COLO829 (cell line): ENCODE measurements around the gene FBXO9.

Experiments
- DNase-seq: peaks from one replicate; pipeline ENCODE4 v3.0.0; 2012; ENCODE audit warnings: low spot score

The FBXO9 gene

DNA sequence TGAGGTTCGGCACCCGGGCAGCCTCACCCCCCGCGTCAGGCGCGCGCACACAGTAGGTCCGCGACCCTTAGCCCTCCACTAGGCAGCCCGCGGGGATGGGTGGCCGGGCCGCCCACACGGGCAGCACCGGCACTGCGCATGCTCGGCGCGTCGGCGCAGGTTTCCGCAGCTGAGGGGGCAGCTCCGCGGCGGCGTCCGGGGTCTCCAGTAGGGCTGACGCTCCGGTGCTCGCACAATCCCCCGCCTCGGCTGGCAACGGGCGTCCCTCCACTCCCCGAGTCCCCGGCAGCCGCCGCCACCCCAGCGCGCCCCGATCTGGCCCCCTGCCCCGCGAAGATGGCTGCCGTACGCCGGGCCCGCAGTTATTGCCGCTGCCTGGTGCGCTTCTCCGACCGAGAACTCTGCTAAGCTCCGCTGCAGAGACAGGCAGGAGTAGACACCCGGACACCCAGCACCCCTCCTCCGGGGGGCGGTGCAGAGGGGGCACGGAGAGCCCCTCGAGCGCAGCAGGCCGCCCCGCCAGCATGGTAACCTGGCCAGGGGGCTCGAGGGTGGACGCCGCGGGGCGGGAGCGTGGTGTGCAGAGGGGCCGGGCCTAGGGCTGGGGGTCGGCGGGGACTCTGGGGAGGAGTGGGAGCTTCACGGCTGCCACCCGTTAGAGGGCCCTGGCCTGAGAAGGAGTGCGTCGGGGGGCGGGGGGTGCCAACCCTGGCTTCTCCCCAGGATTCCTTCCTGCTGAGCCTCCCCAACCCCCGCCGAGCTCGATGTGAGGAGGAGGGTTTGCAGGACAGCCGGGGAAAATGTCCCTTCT, at the start of gene FBXO9:
Gene FBXO9, plus strand, starts transcription at position 139 of the 811 bp plus-strand sequence. Its CDS starts 386 bp downstream, at position 525.
- peak; percentile 69 for DNase-seq

DNA sequence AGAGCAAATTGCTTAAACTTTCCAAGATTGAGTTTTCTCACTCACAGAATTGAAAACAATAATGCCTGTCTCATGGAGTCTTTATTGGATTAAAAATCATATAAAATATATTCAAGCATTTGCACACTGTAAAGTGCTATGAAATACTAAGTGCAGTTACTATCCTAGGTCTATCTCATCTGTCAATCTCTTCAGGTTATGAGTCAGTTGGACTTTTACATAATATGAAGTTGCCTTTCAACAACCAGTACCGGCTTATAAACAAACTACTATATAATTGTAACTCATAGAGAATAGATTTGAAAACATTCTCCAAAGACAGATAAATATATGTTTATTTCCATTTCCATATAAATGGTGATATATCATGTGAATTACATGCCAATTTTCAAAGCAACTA, 49.7 kb upstream of the FBXO9 start:
- no peak for DNase-seq

DNA sequence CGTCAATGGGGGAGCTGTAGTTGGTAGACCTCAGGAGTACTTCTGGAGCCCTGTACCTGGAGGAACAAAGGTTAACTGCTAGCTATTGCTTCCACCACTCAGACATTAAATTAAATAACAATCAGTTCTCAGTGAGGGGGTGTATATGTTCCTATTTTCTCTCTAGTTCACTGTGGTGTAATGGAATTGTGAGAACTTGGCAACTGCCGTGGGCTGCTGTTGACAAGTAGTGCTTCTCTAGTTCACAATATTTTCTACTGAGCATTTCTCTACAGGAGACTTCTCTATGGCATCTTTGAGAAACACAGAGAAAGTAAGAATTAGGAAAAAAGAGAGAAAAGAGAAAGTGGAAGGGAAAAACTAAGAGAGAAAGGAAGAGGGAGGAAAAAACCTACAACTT, 46.8 kb upstream of the FBXO9 start:
- no peak for DNase-seq

DNA sequence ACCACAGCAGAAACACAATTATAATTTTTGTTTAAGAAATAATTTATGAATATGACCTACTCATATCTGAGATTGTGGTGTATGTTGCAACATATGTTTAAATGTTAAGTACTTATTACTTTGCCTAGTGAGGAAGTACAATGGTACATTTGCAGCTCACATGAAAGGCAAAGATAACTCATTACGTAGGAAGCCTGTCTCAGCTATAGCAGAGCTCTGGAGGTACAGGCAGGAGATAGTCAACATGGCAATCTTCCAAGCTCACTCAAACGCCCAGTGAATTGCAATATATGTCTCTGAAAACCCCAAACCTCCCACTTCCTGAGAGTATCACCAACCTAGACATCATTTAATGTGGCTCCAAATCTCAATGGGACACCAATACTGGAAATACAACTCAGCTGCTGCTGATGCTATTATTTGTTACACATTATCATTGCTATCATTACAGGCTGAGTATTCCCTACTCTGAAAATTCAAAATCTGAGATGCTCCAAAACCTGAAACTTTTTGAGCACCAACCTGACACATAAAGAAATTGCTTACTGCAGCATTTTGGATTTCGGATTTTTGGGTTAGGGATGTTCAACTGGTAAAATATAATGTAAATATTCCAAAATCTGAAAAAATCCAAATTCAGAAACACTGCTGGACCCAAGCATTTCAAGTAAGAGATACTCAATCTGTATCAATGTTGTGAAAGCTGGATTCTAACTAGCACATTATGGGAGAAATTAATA, 45.0 kb upstream of the FBXO9 start:
- no peak for DNase-seq

DNA sequence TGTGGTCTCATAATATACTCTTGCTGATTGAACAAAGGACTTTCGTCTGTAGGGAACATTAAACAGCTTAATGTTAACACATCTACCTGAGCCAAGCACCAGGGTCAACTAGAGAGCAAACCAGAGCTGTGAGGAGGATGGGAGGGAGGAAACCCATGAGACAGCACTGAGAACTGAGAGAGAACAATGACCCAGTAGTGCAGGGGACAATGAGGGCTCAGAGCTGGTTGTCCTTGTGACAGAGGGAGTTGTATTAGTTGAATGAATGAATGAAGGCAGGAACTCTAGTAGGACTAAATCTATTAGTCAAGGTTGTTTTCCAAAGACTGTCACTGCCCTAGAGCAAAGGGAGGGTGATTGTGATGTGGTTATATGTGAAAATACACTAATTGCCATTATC, 41.9 kb upstream of the FBXO9 start:
- DNase-seq = no peak

DNA sequence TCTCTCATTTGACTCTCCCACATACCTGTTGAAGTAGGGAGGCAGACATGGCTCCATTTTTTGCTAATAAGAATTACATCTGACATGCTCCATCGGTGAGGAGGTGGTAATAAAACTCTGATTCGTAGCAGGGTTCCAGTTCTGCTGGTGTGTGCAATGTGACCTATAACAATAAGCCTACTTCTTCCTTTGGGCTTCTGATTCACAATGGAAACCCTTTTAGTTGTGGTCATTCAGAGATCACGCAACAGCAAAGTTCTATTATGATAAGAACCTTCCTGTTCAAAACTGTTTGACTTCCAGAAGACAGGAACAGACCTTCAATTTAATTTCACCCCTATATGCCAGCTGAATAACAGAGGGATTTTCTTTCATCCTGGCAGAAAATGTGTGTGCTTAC, 38.7 kb upstream of the FBXO9 start:
- peak; percentile 84 for DNase-seq

DNA sequence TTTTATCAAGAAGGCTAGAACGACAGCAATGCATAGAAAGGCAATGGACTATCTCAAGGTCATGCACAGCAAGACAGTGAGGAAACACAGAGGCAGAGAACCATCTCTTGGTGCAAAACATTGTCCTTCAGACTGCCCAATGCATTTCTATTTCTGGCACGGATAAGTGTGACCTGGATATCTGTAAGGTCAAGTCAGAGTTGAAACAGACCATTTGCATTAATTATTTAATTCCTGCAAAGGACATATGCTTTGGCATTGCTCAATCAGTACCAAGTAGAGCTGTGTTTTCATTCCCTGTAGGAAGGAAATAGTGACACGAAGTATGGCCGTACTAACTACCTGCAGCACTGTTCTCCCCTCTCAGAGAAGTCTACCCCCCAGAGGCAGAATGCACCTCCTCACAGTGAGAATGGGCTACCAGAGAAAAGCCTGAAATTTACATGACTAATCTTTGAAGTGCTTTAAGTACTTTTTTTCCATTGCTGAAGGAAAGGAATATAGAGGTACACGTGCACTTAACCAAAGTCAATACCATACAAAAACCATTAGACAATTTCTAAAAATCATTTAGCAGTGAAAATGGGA, 38.0 kb upstream of the FBXO9 start:
- DNase-seq = peak; percentile 39

DNA sequence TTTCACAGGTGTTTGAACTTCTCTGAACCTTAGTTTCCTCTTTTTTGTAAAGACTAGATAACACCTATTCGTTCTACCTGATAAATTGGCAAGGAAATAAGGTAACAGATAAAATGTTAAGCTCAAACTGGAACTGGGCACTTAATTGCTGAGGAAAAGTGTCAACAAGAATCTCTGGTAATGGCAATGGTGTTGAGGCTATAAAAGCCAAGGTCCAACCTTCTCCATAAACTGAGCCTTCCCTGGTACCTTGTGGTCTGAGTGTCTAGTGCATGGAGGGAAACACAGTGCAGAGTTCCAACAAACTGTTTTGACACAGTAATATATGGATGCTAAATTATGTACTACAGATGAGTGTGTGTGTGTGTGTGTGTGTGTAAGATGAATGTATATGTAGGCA, 36.7 kb upstream of the FBXO9 start:
- DNase-seq = no peak

DNA sequence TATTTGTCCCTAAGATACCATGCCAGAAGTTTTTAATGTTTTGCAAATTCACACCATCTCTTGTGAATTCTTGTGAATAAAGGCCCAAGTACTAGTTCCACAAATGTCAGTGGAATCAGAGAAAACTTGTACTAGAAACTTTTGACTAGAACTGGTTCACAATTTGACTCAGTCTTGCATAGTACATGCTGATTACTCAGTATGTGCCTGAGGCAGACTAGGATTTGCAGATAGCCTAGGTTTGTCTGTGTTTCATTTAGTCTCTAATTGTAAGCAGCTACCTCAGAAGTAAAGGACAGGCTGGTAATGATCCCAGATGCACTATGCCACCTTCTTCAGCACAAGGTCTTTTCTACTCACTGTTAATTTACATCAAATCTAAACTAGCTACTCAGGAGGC, 35.9 kb upstream of the FBXO9 start:
- no peak for DNase-seq

DNA sequence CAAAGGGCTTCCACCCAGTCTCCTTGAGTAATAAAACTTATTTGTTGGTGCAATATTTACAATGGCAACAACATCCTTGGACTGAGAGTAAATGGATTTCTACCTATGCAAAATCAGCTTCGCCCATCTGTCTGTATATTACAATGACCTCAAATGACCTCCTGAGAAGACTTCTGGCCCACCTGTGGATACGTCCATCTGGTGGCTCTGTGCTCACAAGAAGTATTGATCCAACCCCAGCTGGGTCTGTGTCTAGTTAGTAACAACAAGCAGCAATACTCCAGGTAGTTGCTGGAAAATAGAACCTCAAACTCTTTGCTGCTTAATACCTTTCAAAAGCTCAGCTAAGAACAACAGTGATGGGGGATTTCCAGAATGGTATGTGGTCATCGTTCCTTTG, 35.4 kb upstream of the FBXO9 start:
- no peak for DNase-seq

DNA sequence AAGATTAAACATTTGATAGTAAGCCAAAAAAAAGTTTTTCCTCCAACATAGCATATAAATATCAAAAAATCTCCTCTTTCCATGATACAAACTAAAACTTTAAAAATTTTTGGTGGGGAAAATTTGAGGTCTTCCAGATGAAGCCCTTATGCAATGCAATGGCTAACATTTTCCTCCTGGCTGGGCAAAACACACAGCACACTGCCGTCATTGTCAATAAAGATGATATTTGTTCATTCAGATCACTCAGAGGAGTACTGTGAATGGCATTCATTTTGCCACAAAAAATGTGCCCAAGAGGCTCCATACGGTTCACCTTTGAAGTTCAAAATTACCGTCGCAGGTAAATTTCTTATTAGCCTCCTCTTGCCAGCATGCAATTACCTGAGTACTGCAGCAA, 33.9 kb upstream of the FBXO9 start:
- no peak for DNase-seq

DNA sequence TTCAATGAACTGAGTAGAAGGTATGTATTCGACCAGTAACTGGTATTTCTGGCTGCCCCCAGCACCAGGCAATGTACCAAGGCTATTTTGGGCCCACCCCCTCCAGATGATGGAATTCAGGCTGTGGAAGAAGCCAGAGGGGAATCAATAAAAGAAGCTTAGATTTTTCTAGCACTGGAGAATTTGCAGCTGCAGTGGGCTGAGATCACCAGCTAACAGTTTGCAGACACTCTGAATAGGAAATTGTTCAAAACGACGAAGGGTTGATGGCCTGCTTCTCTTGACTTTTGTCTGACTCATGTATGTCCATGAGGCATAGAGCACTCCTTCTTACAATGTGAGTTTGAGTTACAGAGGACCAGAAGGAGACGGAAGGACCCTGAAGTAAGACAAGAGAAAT, 32.4 kb upstream of the FBXO9 start:
- no peak for DNase-seq

DNA sequence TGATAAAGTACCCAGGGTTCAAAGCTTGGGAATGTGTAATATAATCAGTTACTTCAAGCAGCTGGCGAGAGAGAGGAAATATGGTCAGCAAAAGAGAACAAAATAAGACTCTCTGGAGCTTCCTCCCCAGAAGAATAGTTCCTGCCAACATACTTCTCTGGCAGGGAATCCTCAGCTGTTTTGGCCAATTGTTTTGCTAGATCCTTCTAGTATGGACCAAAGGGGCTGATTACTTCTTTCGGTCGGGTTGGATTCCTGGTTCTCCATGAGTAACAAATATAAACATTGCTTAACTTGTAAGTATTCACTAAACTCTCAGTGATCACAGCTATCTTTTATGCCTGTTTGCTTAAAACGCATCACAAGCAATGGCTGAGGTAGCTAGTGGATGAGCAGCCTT, 31.4 kb upstream of the FBXO9 start:
- DNase-seq = no peak

DNA sequence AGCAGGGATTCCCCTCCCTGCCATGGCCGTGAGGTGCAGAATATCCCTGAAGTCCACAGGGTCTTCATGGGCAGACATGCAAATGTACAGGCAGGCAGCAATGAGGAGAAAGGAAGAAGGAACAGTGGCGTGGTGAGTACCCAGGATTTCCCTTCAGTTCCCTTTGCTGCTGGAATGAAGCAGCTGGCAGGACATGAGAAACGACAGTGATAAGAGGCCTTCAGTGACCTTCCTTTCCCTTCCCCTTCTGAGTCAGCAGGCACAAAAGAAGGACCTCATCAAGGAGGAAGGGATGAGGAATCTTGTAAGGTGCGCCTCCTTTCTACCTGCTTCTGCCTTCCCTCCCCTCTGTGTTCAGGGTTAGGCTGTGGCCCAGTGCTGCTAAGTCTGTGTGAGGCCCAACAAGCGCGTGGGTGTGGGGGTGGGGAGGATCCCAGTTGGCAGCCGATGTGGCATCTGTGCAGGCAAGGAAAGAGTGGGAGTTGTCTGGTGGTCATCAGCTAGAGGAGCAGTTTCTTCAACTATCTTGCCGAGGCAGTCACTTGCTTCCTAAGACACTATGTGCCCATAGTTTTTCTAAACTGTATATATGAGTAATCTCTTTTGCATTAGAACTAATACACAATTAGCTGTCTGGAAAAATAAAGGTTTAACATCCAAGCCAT, 29.5 kb upstream of the FBXO9 start:
- no peak for DNase-seq

DNA sequence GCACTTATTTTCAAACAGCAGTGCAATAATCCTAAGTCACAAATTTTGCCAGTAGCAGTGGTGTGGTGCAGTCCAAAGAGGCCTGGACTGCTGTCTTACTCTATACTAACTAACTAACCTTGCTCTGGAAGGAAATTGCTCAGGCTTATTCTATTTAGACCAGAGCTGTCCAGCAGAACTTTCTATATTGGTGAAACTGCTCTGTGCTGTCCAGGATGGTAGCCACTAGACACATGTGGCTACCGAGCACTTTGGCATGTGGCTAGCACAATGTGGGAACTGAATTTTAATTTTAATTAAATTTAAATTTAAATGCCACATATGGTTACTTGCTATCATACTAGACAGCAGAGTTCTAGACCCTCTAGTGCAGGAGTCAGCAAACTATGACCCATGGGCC, 27.1 kb upstream of the FBXO9 start:
- DNase-seq = no peak

DNA sequence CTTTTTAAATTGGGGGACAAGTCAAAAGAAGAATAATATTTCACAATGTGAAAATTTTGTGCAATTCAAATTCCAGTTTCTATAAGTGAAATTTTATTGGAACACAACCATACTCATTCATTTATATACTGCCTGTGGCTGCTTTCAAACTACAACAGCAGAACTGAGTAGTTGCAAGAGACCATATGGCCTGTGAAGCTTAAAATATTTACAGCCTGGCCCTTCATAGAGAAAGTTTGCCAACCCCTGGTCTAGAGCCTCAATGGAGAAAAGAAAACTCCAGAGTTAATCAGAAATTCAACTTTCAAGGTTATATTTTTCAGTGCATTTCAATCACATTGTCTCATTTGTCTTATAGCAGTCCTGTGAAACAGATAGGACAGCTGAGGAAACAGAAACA, 26.6 kb upstream of the FBXO9 start:
- no peak for DNase-seq

DNA sequence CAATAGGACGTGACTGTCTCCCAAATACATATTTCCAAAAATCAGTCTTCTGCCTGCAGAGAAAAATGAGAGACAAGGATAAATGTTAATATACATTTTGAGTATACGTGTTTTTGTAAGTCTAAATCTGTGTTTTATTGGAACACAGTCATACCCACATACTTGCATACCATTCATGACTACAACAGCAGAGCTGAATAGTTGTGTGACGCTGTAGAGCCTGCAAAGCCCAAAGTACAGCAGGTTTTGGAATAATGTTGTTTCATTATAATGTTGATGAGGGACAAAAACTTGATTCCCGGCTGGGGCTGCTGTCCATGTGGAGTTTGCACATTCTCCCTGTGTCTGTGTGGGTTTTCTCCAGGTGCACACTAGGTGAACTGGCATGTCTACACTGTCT, 23.8 kb upstream of the FBXO9 start:
- no peak for DNase-seq

DNA sequence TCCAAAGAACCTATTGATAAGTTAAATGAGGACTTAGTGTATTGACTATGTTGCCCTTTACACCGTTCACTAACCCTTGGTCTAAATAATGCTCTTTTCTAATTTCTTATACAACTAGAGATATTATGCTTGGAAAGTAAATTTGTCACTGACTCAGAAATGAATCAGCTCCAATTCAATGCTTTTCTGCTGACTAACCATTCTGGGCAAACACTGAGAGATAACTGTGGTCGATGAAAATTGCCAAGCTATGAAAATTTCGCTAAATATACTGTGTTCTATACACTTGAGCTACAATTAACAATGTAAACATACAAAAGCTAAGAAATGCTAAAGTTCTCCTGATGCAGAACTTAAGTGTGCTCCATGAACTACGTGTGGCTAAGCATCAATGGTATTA, 23.1 kb upstream of the FBXO9 start:
- peak; percentile 63 for DNase-seq

DNA sequence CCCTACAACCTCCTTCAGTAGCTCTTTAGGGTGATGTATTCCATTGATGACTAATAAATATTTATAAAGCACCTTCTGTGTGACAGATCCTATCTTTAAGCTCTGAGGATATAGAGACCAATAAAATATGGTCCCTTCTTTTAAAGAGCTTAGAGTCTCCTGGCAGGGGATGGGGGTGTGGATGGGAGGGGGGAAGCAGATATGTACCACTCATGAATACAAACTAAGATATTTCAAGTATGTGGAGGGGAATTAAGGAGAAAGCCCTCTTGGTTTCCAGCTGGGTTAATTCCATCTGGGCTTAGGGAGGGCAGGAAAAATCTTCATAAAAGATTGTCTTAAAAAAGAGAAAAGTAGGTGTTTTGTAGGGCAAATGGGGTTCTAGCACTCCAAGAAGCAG, 21.6 kb upstream of the FBXO9 start:
- no peak for DNase-seq

DNA sequence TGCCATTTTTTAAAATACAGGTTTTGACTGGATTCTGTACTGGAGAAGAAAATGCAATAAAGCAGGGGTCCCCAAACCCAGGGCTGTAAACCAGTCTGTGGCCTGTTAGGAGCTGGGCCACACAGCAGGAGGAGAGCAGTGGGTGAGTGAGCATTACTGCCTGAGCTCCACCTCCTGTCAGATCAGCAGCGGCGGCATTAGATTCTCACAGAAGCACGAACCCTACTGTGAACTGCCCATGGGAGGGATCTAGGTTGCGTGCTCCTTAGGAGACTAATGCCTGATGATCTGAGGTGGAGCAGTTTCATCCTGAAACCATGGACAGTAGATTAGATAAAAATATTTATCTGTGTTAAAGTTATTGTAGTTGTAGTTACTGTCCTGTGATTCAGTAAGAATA, 21.1 kb upstream of the FBXO9 start:
- no peak for DNase-seq

DNA sequence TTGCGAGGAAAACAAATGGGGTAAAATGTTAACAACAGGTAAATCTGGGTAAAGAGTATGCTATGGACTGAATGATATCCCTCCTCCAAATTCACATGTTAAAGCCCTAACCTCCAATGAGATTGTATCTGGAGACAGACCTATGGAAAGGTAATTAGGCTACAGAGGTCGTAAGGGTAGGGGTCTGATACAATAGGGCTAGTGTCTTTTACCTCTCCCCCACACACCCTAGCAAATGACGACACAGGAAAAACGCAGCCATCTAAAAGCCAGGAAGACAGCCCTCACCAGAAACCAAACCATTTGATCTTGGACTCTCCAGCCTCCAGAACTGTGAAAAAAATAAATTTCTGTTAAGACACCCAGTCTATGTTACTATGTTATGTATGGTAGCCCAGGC, 20.6 kb upstream of the FBXO9 start:
- no peak for DNase-seq

DNA sequence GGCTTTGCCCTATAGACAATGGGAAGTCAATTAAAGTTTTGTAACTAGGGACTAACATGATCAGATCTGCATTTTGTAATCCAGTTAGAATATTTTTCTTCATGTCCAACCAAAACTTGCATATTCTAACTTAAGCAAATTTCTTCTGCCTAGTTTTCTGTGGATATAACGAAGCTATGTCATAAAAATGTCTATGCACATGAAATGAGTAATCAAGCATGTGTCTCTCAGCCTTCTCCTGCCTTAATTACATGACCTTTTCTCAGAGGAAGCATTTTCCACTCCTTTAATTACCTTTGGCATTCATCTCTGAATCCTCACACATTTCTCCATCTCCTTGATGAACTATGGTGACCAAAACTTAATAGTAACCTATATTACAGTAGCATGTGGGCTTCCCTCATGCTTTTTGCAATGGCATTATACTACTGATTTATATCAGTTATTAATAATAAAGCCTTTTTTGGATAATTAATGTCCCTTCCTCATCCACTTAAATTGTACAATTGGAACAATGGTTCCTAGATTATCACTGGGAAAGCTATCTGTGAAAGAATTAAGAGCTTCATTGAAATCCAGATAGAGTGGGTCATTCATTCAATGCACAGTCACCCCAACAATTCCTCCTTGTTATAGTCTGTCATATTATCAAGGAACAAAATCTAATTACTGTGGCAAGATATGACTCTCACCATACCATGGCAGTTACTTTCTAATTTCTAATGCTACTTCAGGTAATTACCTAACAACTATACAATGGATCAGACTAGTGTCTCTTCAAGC, 19.1 kb upstream of the FBXO9 start:
- DNase-seq = no peak
